Activated naive CD4-positive, alpha-beta T cell treated with anti-CD3 and anti-CD28 coated beads, Interleukin-2, amount 50 U/mL, for 72 hours (primary cell): ENCODE results near the gene CA5A. TPM values are rescaled to one million over a fixed set of nuclear protein-coding genes. Genes with fewer than 3 reads are reported as not detected.
"Not testable (repeated sequence)": the region's sequence is repeated elsewhere in the genome, so short reads cannot be mapped to it uniquely, and the experiment has no call there.

Experiments
- ATAC-seq, 2 donors: fragments of 150-1000 bp; cut with Tn5 transposase; 2 replicates each; pipeline ENCODE4 v1.10.0; 2021; ENCODE audit warnings: mild to moderate bottlenecking in 2 of 2, moderate library complexity in 2 of 2
- DNase-seq, 2 donors: peaks; one replicate each; pipeline ENCODE4 v3.0.0; 2021 to 2022; ENCODE audit warnings: low spot score in 2 of 2
- H3K27ac Mint-ChIP-seq, 2 donors: one replicate each; pipeline ENCODE4 v1.8.0; 2022; ENCODE audit warnings: mild to moderate bottlenecking in 2 of 2, mixed read lengths in 2 of 2
- H3K36me3 Mint-ChIP-seq, 2 donors: one replicate each; pipeline ENCODE4 v1.8.0; 2022; ENCODE audit warnings: mixed read lengths in 2 of 2
- H3K9me3 Mint-ChIP-seq, 2 donors: one replicate each; pipeline ENCODE4 v1.8.0; 2022; ENCODE audit warnings: mixed read lengths in 2 of 2
- total RNA-seq, 2 donors: library from RNA; stranded (reverse); gene quantifications; one replicate each; pipeline ENCODE4 v1.2.3, GENCODE V29; 2022

The CA5A gene
- total RNA-seq, 2 donors from 2014 or later, result not detected

DNA sequence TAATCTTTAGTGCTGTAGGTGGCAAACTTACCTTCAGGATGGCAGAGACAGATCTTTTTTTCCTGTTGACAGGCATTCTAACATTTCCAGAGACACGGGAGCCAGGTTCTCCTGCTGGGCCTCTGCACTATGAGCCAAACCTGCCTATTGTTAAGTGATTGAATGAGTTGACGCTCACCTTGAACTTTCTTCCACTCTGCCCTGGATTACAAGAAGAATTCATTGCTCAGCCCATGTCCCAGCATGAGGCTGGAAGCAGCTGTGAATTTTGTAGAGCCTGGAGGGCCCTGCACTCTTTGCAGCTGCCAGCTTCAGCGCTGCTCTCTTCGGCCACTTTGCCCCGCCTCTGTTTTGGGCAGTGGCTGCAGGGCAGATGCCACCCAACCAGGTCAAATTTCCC is 57.6 kb downstream of the CA5A start:
- DNase-seq (no peak), ATAC-seq (no peak)
- peaks cover 7 to 9% of the 10 kb centered on the region in 2 donors for H3K36me3 Mint-ChIP-seq
- no peak overlapping the region for H3K27ac Mint-ChIP-seq
- H3K9me3 Mint-ChIP-seq, result peaks cover 6 to 8% of the 10 kb centered on the region in 2 donors

GRCh38 chr16:87877942-87878507 is 58.3 kb downstream of the CA5A start:
- peaks cover 7 to 9% of the 10 kb centered on the region in 2 donors for H3K36me3 Mint-ChIP-seq
- H3K27ac Mint-ChIP-seq, result no peak overlapping the region
- ATAC-seq (no peak), DNase-seq (no peak)
- H3K9me3 Mint-ChIP-seq, result peaks cover 6 to 8% of the 10 kb centered on the region in 2 donors

DNA sequence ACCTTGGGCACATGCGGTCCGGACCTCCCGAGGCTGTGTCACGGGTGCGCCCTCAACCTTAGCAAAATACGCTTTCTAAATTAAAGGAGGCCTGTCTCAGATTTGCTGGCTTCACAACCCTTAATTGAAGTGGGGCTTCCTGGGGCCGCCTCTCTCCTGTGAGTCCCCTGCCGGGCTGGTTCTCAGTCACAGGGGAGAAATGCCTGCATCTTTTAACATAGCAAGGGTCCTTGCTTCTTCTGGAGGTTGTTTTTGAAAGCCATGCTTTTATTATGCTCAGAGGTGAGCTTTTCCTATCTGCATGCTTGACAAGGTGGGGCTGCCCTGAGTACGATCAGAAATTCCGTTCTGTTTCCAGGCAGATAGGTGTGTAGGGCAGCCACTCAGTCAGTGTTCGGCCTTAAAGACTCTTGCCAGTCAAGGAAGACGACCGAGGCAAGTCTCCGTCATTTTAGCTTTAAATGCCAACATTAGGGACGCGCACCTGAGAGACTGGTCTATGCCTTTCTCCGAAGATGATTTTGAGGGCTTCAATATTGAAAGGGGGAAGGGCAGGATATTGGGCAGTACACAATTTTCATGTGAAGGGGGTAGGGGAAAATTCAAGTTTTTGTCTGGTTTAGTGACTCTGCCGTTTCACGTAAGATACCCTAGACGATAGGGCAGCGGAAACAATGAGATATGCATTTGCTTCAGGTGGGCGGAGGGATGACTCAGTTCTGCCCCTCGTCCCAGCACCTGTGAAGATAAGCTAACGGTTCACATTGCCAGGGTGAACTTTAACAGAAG is 61.5 kb downstream of the CA5A start:
- peaks cover 6 to 7% of the 10 kb centered on the region in 2 donors for H3K9me3 Mint-ChIP-seq
- peak; percentile 84 to 90 for ATAC-seq
- H3K27ac Mint-ChIP-seq, result peak overlapping the region; percentile 87 to 97
- H3K36me3 Mint-ChIP-seq, result peaks cover 7% of the 10 kb centered on the region in 2 donors
- DNase-seq, result peak; percentile 68 to 85

- peaks cover 32 to 33% of the 10 kb centered on the region in 2 donors for H3K36me3 Mint-ChIP-seq
- H3K27ac Mint-ChIP-seq, result peak overlapping the region; percentile 87 to 99
- H3K9me3 Mint-ChIP-seq, DNase-seq, ATAC-seq: not testable (repeated sequence)
Observed at GRCh38 chr16:87870418-87871291, 65.7 kb downstream of the CA5A start.

DNA sequence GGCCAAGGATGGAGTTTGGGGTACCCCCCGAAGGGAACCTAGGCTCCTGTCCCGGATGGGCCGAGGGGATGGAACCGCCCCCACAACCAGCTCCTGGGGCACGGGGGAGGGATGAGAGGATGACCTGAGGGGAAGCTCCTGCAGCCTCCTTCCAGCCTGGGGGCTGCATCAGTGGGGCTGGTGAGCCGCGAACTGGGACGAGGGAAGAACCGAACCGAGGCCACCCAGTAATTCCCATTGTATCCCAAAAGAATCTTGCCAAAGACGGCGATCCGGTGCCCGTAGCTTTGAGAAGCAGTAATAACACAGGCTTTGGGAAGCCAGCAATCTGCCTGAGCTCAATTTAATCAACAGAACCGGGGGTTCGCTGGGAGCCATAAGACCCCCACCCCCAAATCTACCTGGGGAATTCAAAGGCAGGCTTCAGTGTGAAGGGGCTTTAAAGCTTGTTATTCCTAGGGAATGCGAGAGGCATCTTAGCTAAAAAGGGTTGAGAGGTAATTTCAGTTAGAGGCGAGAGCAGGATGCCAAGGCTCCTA is 66.4 kb downstream of the CA5A start:
- not testable (repeated sequence) for ATAC-seq, H3K9me3 Mint-ChIP-seq, DNase-seq
- Mint-ChIP-seq H3K36me3 (peaks cover 36 to 38% of the 10 kb centered on the region in 2 donors), H3K27ac (peak overlapping the region; percentile 87 to 99)

- DNase-seq (peak; percentile 90 to 95), ATAC-seq (peak; percentile 54 to 67)
- Mint-ChIP-seq H3K27ac (peak within 1 kb of the TSS; percentile 99 to 100), H3K36me3 (peaks cover 43 to 45% of the 10 kb centered on the region in 2 donors)
- H3K9me3 Mint-ChIP-seq, result not testable (repeated sequence)
Observed at GRCh38 chr16:87869061-87869878, 67.1 kb downstream of the CA5A start, which contains the start of gene SLC7A5. SLC7A5 (minus strand) TSS chr16:87869507; CDS start chr16:87869422, 85 bp downstream.

DNA sequence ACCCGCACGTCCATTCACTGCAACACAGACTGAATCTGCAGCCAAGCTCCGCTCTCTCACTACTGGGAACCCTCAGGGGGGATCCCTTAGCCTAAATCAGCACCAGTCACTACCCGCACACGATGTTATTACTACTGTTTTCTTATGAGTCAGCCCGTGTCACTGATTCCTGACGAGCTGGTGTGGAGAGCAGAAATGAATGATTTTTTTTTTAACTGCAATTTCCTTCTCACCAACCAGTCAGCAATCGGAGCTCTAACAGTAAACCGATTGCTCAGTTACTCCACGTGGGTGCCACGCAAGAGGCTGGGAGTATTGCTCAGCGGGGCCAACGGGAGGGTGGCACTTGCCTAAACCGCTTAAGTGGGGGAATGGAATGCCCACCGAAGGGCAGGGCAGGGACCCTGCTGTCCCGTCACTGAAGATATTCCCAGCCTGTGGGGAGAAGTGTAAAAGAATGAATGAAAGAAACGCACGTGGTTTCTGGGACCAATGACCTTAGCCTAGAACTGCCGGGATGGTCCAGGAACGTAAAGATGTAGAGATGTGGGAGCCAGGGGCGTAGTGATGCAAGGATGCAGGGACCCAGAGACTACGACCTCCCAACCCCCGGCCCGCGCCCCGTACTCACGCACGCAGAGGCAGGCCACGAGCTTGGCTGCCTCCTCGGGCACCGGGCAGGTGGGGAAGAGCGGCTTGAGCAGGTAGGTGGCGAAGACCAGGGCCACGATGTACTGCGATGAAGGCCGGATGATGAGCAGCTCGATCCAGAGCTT is 67.9 kb downstream of the CA5A start:
- H3K36me3 Mint-ChIP-seq, result peaks cover 45 to 47% of the 10 kb centered on the region in 2 donors

DNA sequence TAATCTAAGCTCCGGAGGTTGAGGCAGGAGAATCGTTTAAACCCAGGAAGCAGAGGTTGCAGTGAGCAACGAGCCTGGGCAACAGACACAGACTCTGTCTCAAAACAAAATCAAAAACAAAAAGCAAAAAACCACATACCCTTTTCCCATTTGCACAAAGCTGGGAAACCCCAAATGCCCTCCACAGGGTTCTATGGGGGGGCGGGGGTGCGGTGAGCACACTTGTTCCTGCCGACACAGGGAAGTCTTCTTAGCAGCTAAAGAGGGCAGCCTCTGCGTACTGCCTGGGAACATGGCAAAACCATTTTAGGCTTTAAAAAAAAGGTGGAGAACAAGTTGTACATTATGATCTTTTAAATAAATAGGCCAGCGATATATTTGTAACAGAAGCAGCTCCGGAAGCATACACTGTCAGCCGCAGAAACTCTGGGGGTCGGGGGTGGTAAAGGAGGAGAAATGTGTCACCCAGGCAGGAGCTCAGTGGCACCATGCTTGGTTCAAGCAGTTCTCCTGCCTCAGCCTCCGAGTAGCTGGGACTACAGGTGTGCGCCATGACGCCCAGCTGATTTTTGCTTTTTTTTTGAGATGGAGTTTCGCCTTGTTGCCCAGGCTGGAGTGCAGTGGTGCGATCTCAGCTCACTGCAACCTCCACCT is 70.3 kb downstream of the CA5A start:
- DNase-seq, H3K9me3 Mint-ChIP-seq, ATAC-seq: not testable (repeated sequence)
- Mint-ChIP-seq H3K36me3 (peaks cover 51 to 52% of the 10 kb centered on the region in 2 donors), H3K27ac (peak overlapping the region; percentile 99 to 100)

More for the DNA sequence above, 67.9 kb downstream of the CA5A start:
- peak; percentile 62 to 77 for ATAC-seq
- H3K27ac Mint-ChIP-seq, result peak overlapping the region; percentile 99 to 100
- H3K9me3 Mint-ChIP-seq, result not testable (repeated sequence)
- DNase-seq, result peak; percentile 58 to 83

GRCh38 chr16:87864331-87864989 is 71.9 kb downstream of the CA5A start:
- H3K36me3 Mint-ChIP-seq, result peaks cover 52 to 60% of the 10 kb centered on the region in 2 donors
- H3K9me3 Mint-ChIP-seq, result no peaks in the 10 kb centered on the region
- H3K27ac Mint-ChIP-seq, result peak overlapping the region; percentile 96 to 99
- DNase-seq (no peak), ATAC-seq (no peak)

DNA sequence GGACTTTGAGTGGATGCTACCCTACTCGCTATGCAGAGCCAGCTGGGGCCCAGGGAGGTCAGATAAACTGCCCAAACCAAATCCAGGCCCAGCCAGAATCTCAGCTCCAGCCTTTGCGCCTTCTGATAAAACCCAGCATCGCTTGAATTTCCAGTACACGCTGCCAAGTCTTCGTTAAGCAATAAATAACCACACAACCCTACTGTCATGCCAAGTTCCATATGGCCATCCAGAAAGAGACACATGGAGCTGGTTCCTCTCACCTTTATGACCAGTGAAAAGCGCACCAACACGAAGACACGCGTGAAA is 73.0 kb downstream of the CA5A start:
- H3K9me3 Mint-ChIP-seq, H3K27ac Mint-ChIP-seq, DNase-seq, ATAC-seq: not testable (repeated sequence)
- H3K36me3 Mint-ChIP-seq, result peaks cover 46 to 55% of the 10 kb centered on the region in 2 donors

- peak overlapping the region in 1 of 2 donors; percentile 82 for H3K27ac Mint-ChIP-seq
Observed at GRCh38 chr16:87862597-87863326, 73.6 kb downstream of the CA5A start.

GRCh38 chr16:87861300-87862099 is 74.8 kb downstream of the CA5A start:
- ATAC-seq, result peak in 1 of 2 donors; percentile 4
- not testable (repeated sequence) for DNase-seq, H3K9me3 Mint-ChIP-seq
- H3K36me3 Mint-ChIP-seq, result peaks cover 39 to 42% of the 10 kb centered on the region in 2 donors
- H3K27ac Mint-ChIP-seq, result peak overlapping the region; percentile 75 to 85

More at GRCh38 chr16:87862597-87863326, 73.6 kb downstream of the CA5A start:
- DNase-seq, ATAC-seq, H3K9me3 Mint-ChIP-seq: not testable (repeated sequence)
- peaks cover 41 to 50% of the 10 kb centered on the region in 2 donors for H3K36me3 Mint-ChIP-seq
